ENCODE data around the gene NCOR1.

NCOR1 gene

GRCh38 chr17:15998031-15998562, 217.2 kb downstream of the NCOR1 start:
- no peak overlapping the region for H3K14ac ChIP-seq (ENCODE audit: low read length)
- no peak overlapping the region for H4K8ac ChIP-seq (ENCODE audit: low read depth, low read length)
- H2AFZ ChIP-seq (ENCODE audit: low read length): no peak overlapping the region
- H4K91ac ChIP-seq (ENCODE audit: low read depth, low read length, poor library complexity): no peak overlapping the region
- H2AK5ac ChIP-seq (ENCODE audit: low read depth, low read length): no peak overlapping the region
- H3K36me3 ChIP-seq (replicated peaks in 1 of 2; ENCODE audit: control insufficient read depth in 2 of 2, insufficient read depth in 2 of 2, low read length in 2 of 2): peaks cover 9 to 45% of the 10 kb centered on the region in 2 donors
- H2BK5ac ChIP-seq (ENCODE audit: low read length): no peak overlapping the region
- no CpG with 5 or more reads among the region's 4 CpGs for WGBS, 2 donors (ENCODE audit: extremely low coverage in 2 of 2, insufficient read length in 2 of 2, insufficient replicate concordance in 1 of 2)
- H3K9me3 ChIP-seq (replicated peaks in 1 of 2; ENCODE audit: control insufficient read depth in 2 of 2, insufficient read depth in 1 of 2, low read depth in 1 of 2, low read length in 2 of 2): peaks cover 4 to 21% of the 10 kb centered on the region in 2 donors
- no peak overlapping the region for H3K23ac ChIP-seq (ENCODE audit: low read depth, low read length, poor library complexity)
- H3K9ac ChIP-seq (ENCODE audit: low read depth, low read length, poor library complexity): no peak overlapping the region
- no peak overlapping the region for H3K27ac ChIP-seq (replicated peaks; ENCODE audit: low read length)
- no peak overlapping the region for H3K4me3 ChIP-seq (ENCODE audit: low read length in 2 of 2)
- no peak overlapping the region for H3K4ac ChIP-seq (ENCODE audit: low read length)
- H3K27me3 ChIP-seq (ENCODE audit: control insufficient read depth in 3 of 3, insufficient read depth in 3 of 3, low read depth in 1 of 3, low read length in 3 of 3): no peaks in the 10 kb centered on the region
- H3K4me2 ChIP-seq (ENCODE audit: insufficient read depth, low read length, poor library complexity, severe bottlenecking): no peak overlapping the region
- no peak overlapping the region for H3K18ac ChIP-seq (ENCODE audit: low read length)
- peaks cover 5% of the 10 kb centered on the region in 2 donors for H3K4me1 ChIP-seq (ENCODE audit: control insufficient read depth in 2 of 2, insufficient read depth in 1 of 2, low read depth in 1 of 2, low read length in 2 of 2)
- no peak for DNase-seq (ENCODE audit: low spot score)
- no peak overlapping the region for H2BK12ac ChIP-seq (ENCODE audit: low read length)
- H2BK15ac ChIP-seq (ENCODE audit: low read length): no peak overlapping the region
- H3K79me1 ChIP-seq (ENCODE audit: low read depth, low read length): no peaks in the 10 kb centered on the region
- H2BK120ac ChIP-seq (ENCODE audit: low read depth, low read length): no peak overlapping the region

GRCh38 chr17:15996322-15996721, 219.0 kb downstream of the NCOR1 start:
- no peak overlapping the region for H3K4me3 ChIP-seq (ENCODE audit: low read length in 2 of 2)
- no peak overlapping the region for H2BK12ac ChIP-seq (ENCODE audit: low read length)
- no peak overlapping the region for H3K18ac ChIP-seq (ENCODE audit: low read length)
- no peak overlapping the region for H2BK15ac ChIP-seq (ENCODE audit: low read length)
- no CpG with 5 or more reads among the region's 6 CpGs for WGBS, 2 donors (ENCODE audit: extremely low coverage in 2 of 2, insufficient read length in 2 of 2, insufficient replicate concordance in 1 of 2)
- H3K9me3 ChIP-seq (replicated peaks in 1 of 2; ENCODE audit: control insufficient read depth in 2 of 2, insufficient read depth in 1 of 2, low read depth in 1 of 2, low read length in 2 of 2): peaks cover 2 to 5% of the 10 kb centered on the region in 2 donors
- H3K9ac ChIP-seq (ENCODE audit: low read depth, low read length, poor library complexity): no peak overlapping the region
- peaks cover 5 to 42% of the 10 kb centered on the region in 2 donors for H3K36me3 ChIP-seq (replicated peaks in 1 of 2; ENCODE audit: control insufficient read depth in 2 of 2, insufficient read depth in 2 of 2, low read length in 2 of 2)
- H3K27ac ChIP-seq (replicated peaks; ENCODE audit: low read length): no peak overlapping the region
- no peak overlapping the region for H2AFZ ChIP-seq (ENCODE audit: low read length)
- peaks cover 5% of the 10 kb centered on the region in 2 donors for H3K4me1 ChIP-seq (ENCODE audit: control insufficient read depth in 2 of 2, insufficient read depth in 1 of 2, low read depth in 1 of 2, low read length in 2 of 2)
- no peaks in the 10 kb centered on the region for H3K79me1 ChIP-seq (ENCODE audit: low read depth, low read length)
- no peak for DNase-seq (ENCODE audit: low spot score)
- no peak overlapping the region for H2BK5ac ChIP-seq (ENCODE audit: low read length)
- H3K23ac ChIP-seq (ENCODE audit: low read depth, low read length, poor library complexity): no peak overlapping the region
- no peak overlapping the region for H4K91ac ChIP-seq (ENCODE audit: low read depth, low read length, poor library complexity)
- H2BK120ac ChIP-seq (ENCODE audit: low read depth, low read length): no peak overlapping the region
- no peak overlapping the region for H2AK5ac ChIP-seq (ENCODE audit: low read depth, low read length)
- H3K4ac ChIP-seq (ENCODE audit: low read length): no peak overlapping the region
- no peak overlapping the region for H4K8ac ChIP-seq (ENCODE audit: low read depth, low read length)
- H3K27me3 ChIP-seq (ENCODE audit: control insufficient read depth in 3 of 3, insufficient read depth in 3 of 3, low read depth in 1 of 3, low read length in 3 of 3): no peaks in the 10 kb centered on the region
- no peak overlapping the region for H3K4me2 ChIP-seq (ENCODE audit: insufficient read depth, low read length, poor library complexity, severe bottlenecking)
- no peak overlapping the region for H3K14ac ChIP-seq (ENCODE audit: low read length)

GRCh38 chr17:15981646-15982580, 233.4 kb downstream of the NCOR1 start:
- Histone ChIP-seq H3K4me1 (ENCODE audit: control insufficient read depth in 2 of 2, insufficient read depth in 1 of 2, low read depth in 1 of 2, low read length in 2 of 2) (no peaks in the 10 kb centered on the region), H2BK12ac (ENCODE audit: low read length) (no peak overlapping the region), H2BK5ac (ENCODE audit: low read length) (no peak overlapping the region), H2AK5ac (ENCODE audit: low read depth, low read length) (no peak overlapping the region), H3K36me3 (replicated peaks in 1 of 2; ENCODE audit: control insufficient read depth in 2 of 2, insufficient read depth in 2 of 2, low read length in 2 of 2) (peaks cover 17 to 81% of the 10 kb centered on the region in 2 donors), H4K91ac (ENCODE audit: low read depth, low read length, poor library complexity) (no peak overlapping the region), H3K4me2 (ENCODE audit: insufficient read depth, low read length, poor library complexity, severe bottlenecking) (no peak overlapping the region), H3K27ac (replicated peaks; ENCODE audit: low read length) (no peak overlapping the region), H3K4ac (ENCODE audit: low read length) (no peak overlapping the region), H3K14ac (ENCODE audit: low read length) (no peak overlapping the region), H2AFZ (ENCODE audit: low read length) (no peak overlapping the region), H3K9me3 (replicated peaks in 1 of 2; ENCODE audit: control insufficient read depth in 2 of 2, insufficient read depth in 1 of 2, low read depth in 1 of 2, low read length in 2 of 2) (peaks cover 5 to 7% of the 10 kb centered on the region in 2 donors), H3K27me3 (ENCODE audit: control insufficient read depth in 3 of 3, insufficient read depth in 3 of 3, low read depth in 1 of 3, low read length in 3 of 3) (no peaks in the 10 kb centered on the region), H4K8ac (ENCODE audit: low read depth, low read length) (no peak overlapping the region), H2BK120ac (ENCODE audit: low read depth, low read length) (no peak overlapping the region), H2BK15ac (ENCODE audit: low read length) (no peak overlapping the region), H3K18ac (ENCODE audit: low read length) (no peak overlapping the region), H3K9ac (ENCODE audit: low read depth, low read length, poor library complexity) (no peak overlapping the region), H3K23ac (ENCODE audit: low read depth, low read length, poor library complexity) (no peak overlapping the region), H3K4me3 (ENCODE audit: low read length in 2 of 2) (no peak overlapping the region), H3K79me1 (ENCODE audit: low read depth, low read length) (no peaks in the 10 kb centered on the region)
- no peak for DNase-seq (ENCODE audit: low spot score)
- whole genome bisulfite sequencing, 2 donors (ENCODE audit: extremely low coverage in 2 of 2, insufficient read length in 2 of 2, insufficient replicate concordance in 1 of 2): no CpG with 5 or more reads among the region's 5 CpGs

GRCh38 chr17:15981208-15981607, 234.1 kb downstream of the NCOR1 start:
- Histone ChIP-seq H3K18ac (ENCODE audit: low read length) (no peak overlapping the region), H2BK120ac (ENCODE audit: low read depth, low read length) (no peak overlapping the region), H2BK15ac (ENCODE audit: low read length) (no peak overlapping the region), H3K14ac (ENCODE audit: low read length) (no peak overlapping the region), H3K9ac (ENCODE audit: low read depth, low read length, poor library complexity) (no peak overlapping the region), H2AK5ac (ENCODE audit: low read depth, low read length) (no peak overlapping the region), H4K91ac (ENCODE audit: low read depth, low read length, poor library complexity) (no peak overlapping the region), H2BK12ac (ENCODE audit: low read length) (no peak overlapping the region), H3K79me1 (ENCODE audit: low read depth, low read length) (no peaks in the 10 kb centered on the region), H3K4ac (ENCODE audit: low read length) (no peak overlapping the region), H3K27me3 (ENCODE audit: control insufficient read depth in 3 of 3, insufficient read depth in 3 of 3, low read depth in 1 of 3, low read length in 3 of 3) (no peaks in the 10 kb centered on the region), H2AFZ (ENCODE audit: low read length) (no peak overlapping the region), H2BK5ac (ENCODE audit: low read length) (no peak overlapping the region), H3K4me1 (ENCODE audit: control insufficient read depth in 2 of 2, insufficient read depth in 1 of 2, low read depth in 1 of 2, low read length in 2 of 2) (no peaks in the 10 kb centered on the region), H3K23ac (ENCODE audit: low read depth, low read length, poor library complexity) (no peak overlapping the region), H3K27ac (replicated peaks; ENCODE audit: low read length) (no peak overlapping the region), H3K36me3 (replicated peaks in 1 of 2; ENCODE audit: control insufficient read depth in 2 of 2, insufficient read depth in 2 of 2, low read length in 2 of 2) (peaks cover 17 to 81% of the 10 kb centered on the region in 2 donors), H3K9me3 (replicated peaks in 1 of 2; ENCODE audit: control insufficient read depth in 2 of 2, insufficient read depth in 1 of 2, low read depth in 1 of 2, low read length in 2 of 2) (peaks cover 5 to 7% of the 10 kb centered on the region in 2 donors), H4K8ac (ENCODE audit: low read depth, low read length) (no peak overlapping the region), H3K4me2 (ENCODE audit: insufficient read depth, low read length, poor library complexity, severe bottlenecking) (no peak overlapping the region), H3K4me3 (ENCODE audit: low read length in 2 of 2) (no peak overlapping the region)
- no CpG with 5 or more reads among the region's 2 CpGs for whole genome bisulfite sequencing, 2 donors (ENCODE audit: extremely low coverage in 2 of 2, insufficient read length in 2 of 2, insufficient replicate concordance in 1 of 2)
- DNase-seq (ENCODE audit: low spot score): no peak
